ENCODE data around the gene PRKAA1. TPM values are rescaled to one million over a fixed set of nuclear protein-coding genes. Genes with fewer than 3 reads are reported as not detected.
A peak's percentile ranks its signal among the peaks of the same experiment; 100 is the strongest.

Gene PRKAA1
- total RNA-seq, 1 donor: 95.5 TPM

DNA sequence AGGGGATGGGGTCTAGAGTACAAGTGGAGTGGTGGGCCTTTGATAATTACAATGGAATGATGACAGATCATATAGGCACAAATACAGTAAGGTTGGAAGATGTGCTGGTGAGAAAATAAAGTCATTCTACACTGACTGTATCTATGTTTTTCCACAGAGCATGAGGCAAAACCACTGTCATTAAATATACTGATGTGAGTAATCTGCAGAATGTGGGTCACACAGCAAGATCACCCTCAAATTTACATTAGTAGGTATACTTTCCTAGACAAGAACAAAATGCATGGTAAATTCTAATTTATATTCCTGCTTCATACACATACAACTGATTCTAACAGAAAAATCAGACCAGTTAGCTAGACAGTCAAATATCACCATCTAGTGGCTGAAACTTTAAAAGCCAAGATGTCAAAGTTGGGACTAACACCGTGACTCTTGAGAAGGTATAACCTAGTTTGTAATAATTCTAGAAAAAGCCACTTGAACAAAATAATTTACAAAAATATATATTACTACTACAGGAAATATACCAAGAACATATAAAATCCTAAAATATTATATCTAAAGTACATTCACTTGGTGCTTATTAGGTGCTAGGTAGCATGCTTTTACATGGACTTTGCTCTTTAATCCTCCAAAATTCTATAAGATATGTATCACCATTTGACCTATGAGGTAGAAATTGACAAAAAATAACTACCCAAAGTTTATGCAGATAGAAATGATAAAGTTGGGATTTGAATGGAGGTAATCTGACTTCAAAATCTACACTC lies 61.9 kb downstream of the PRKAA1 start:
- Histone ChIP-seq H3K9me3 (ENCODE audit: low read depth, low read length) (no peaks in the 10 kb centered on the region), H3K36me3 (ENCODE audit: insufficient read depth, low read length) (peaks cover 2% of the 10 kb centered on the region), H3K4me1 (ENCODE audit: insufficient read depth, low read length) (peaks cover 16% of the 10 kb centered on the region), H3K4me2 (ENCODE audit: insufficient read depth, low read length) (no peak overlapping the region), H3K4me3 (ENCODE audit: insufficient read depth, low read length) (no peak overlapping the region), H3K27me3 (ENCODE audit: insufficient read depth, low read length) (no peaks in the 10 kb centered on the region), H4K20me1 (ENCODE audit: insufficient read depth, low read length) (peaks cover 6% of the 10 kb centered on the region), H3K27ac (ENCODE audit: low read depth, low read length) (no peak overlapping the region), H3K79me2 (ENCODE audit: insufficient read depth, low read length) (peaks cover 2% of the 10 kb centered on the region), H2AFZ (ENCODE audit: low read length) (no peak overlapping the region)
- peak; percentile 78 for DNase-seq (ENCODE audit: insufficient read length, low spot score, missing footprints)
- TF ChIP-seq CTCF (IDR thresholded peaks at IDR 0.05; ENCODE audit: extremely low read depth, low read depth, low read length): peak; percentile 73

GRCh38 chr5:40735609-40736008 lies 62.6 kb downstream of the PRKAA1 start:
- Histone ChIP-seq H2AFZ (ENCODE audit: low read length) (no peak overlapping the region), H3K36me3 (ENCODE audit: insufficient read depth, low read length) (no peaks in the 10 kb centered on the region), H4K20me1 (ENCODE audit: insufficient read depth, low read length) (peaks cover 6% of the 10 kb centered on the region), H3K27ac (ENCODE audit: low read depth, low read length) (peak overlapping the region; percentile 55), H3K79me2 (ENCODE audit: insufficient read depth, low read length) (peaks cover 2% of the 10 kb centered on the region), H3K27me3 (ENCODE audit: insufficient read depth, low read length) (no peaks in the 10 kb centered on the region), H3K9me3 (ENCODE audit: low read depth, low read length) (no peaks in the 10 kb centered on the region), H3K4me3 (ENCODE audit: insufficient read depth, low read length) (no peak overlapping the region), H3K4me1 (ENCODE audit: insufficient read depth, low read length) (peaks cover 16% of the 10 kb centered on the region), H3K4me2 (ENCODE audit: insufficient read depth, low read length) (no peak overlapping the region)
- no peak for TF ChIP-seq CTCF (IDR thresholded peaks at IDR 0.05; ENCODE audit: extremely low read depth, low read depth, low read length)
- DNase-seq (ENCODE audit: insufficient read length, low spot score, missing footprints): no peak

DNA sequence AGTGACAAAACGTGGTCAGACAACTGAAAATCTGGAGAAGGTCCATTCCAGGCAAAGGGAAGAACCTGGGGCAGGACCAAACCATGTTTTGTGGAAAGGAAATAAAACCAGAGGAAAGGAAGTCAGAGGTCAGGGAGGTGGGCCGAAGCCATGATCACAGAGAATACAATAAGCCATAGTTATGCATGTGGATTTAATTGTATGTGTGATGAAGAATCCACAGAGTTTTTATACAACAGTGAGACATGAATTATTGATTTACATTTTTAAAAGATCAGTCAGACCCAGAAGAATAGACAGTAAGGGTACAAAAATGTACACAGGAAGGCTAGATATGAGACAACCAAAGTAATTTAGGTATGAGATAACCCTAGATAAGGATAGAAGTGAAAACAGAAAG lies 63.2 kb downstream of the PRKAA1 start:
- Histone ChIP-seq H4K20me1 (ENCODE audit: insufficient read depth, low read length) (peaks cover 6% of the 10 kb centered on the region), H3K4me1 (ENCODE audit: insufficient read depth, low read length) (peaks cover 16% of the 10 kb centered on the region), H3K27ac (ENCODE audit: low read depth, low read length) (peak overlapping the region; percentile 55), H3K27me3 (ENCODE audit: insufficient read depth, low read length) (no peaks in the 10 kb centered on the region), H3K4me3 (ENCODE audit: insufficient read depth, low read length) (no peak overlapping the region), H3K9me3 (ENCODE audit: low read depth, low read length) (no peaks in the 10 kb centered on the region), H3K36me3 (ENCODE audit: insufficient read depth, low read length) (no peaks in the 10 kb centered on the region), H3K4me2 (ENCODE audit: insufficient read depth, low read length) (no peak overlapping the region), H2AFZ (ENCODE audit: low read length) (no peak overlapping the region), H3K79me2 (ENCODE audit: insufficient read depth, low read length) (peaks cover 2% of the 10 kb centered on the region)
- TF ChIP-seq CTCF (IDR thresholded peaks at IDR 0.05; ENCODE audit: extremely low read depth, low read depth, low read length): no peak
- DNase-seq (ENCODE audit: insufficient read length, low spot score, missing footprints): no peak

GRCh38 chr5:40733879-40734563 lies 64.2 kb downstream of the PRKAA1 start:
- Histone ChIP-seq H3K4me2 (ENCODE audit: insufficient read depth, low read length) (no peak overlapping the region), H4K20me1 (ENCODE audit: insufficient read depth, low read length) (peaks cover 6% of the 10 kb centered on the region), H3K4me3 (ENCODE audit: insufficient read depth, low read length) (no peak overlapping the region), H3K9me3 (ENCODE audit: low read depth, low read length) (no peaks in the 10 kb centered on the region), H3K36me3 (ENCODE audit: insufficient read depth, low read length) (no peaks in the 10 kb centered on the region), H2AFZ (ENCODE audit: low read length) (no peak overlapping the region), H3K79me2 (ENCODE audit: insufficient read depth, low read length) (peaks cover 2% of the 10 kb centered on the region), H3K27me3 (ENCODE audit: insufficient read depth, low read length) (no peaks in the 10 kb centered on the region), H3K27ac (ENCODE audit: low read depth, low read length) (no peak overlapping the region), H3K4me1 (ENCODE audit: insufficient read depth, low read length) (peaks cover 16% of the 10 kb centered on the region)
- DNase-seq (ENCODE audit: insufficient read length, low spot score, missing footprints): no peak
- no peak for TF ChIP-seq CTCF (IDR thresholded peaks at IDR 0.05; ENCODE audit: extremely low read depth, low read depth, low read length)
